ENCODE data around the gene KPTN. TPM values are rescaled to one million over a fixed set of nuclear protein-coding genes. Genes with fewer than 3 reads are reported as not detected.

KPTN gene
- total and polyA plus RNA-seq, 2 experiments from 2014 or later = 10.4 to 20.6 TPM

DNA sequence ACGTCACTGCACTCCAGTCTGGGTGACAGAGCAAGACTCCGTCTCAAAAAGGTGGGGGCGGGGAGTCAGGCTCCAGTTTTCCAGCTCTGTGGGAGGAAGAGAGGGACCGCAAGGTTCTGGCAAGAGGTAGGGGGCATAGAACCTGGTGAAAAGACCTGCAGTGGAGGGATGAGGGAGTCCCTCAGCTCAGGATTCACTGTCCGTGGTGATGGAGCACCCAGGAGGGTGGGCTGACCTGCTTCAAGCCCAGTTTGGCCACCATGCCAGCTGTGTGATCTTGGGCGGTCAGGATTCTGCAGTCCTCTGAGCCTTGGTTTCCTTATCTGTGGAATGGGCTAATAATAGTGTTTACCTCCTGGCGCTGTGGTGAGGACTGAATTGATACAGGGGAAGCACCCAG is 33.5 kb downstream of the KPTN start:
- Histone ChIP-seq H3K27me3 (peaks cover 34% of the 10 kb centered on the region), H3K4me3 (no peak overlapping the region), H3K4me1 (ENCODE audit: low read depth) (no peaks in the 10 kb centered on the region), H3K36me3 (no peaks in the 10 kb centered on the region), H3K27ac (no peak overlapping the region), H3K9me3 (ENCODE audit: low read depth) (no peaks in the 10 kb centered on the region)
- TF ChIP-seq, protein P1, sequence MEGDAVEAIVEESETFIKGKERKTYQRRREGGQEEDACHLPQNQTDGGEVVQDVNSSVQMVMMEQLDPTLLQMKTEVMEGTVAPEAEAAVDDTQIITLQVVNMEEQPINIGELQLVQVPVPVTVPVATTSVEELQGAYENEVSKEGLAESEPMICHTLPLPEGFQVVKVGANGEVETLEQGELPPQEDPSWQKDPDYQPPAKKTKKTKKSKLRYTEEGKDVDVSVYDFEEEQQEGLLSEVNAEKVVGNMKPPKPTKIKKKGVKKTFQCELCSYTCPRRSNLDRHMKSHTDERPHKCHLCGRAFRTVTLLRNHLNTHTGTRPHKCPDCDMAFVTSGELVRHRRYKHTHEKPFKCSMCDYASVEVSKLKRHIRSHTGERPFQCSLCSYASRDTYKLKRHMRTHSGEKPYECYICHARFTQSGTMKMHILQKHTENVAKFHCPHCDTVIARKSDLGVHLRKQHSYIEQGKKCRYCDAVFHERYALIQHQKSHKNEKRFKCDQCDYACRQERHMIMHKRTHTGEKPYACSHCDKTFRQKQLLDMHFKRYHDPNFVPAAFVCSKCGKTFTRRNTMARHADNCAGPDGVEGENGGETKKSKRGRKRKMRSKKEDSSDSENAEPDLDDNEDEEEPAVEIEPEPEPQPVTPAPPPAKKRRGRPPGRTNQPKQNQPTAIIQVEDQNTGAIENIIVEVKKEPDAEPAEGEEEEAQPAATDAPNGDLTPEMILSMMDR (IDR thresholded peaks at IDR 0.05; ENCODE audit: low read depth, low read length) = no peak
- no peak for DNase-seq (ENCODE audit: low read depth in 1 of 2, low spot score in 1 of 2)

DNA sequence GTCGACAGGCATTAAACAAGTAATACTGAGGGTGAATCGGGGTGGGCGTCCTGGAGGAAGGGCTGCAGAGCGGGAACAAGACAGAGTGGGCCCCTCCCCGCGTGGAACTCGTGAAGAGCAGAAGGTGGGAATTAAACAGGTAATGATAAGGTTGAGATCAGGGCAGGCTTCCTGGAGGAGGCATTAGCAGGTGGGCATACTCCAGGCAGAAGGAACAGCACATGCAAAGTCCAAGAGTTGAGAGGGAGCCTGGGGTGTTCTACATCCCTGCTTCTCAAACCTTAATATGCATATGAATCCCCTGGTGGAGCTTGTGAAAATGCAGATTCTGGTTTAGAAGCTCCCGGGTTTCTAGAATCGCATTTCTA is 35.7 kb downstream of the KPTN start:
- Histone ChIP-seq H3K4me3 (no peak overlapping the region), H3K4me1 (ENCODE audit: low read depth) (no peaks in the 10 kb centered on the region), H3K36me3 (no peaks in the 10 kb centered on the region), H3K27ac (no peak overlapping the region), H3K27me3 (peaks cover 45% of the 10 kb centered on the region), H3K9me3 (ENCODE audit: low read depth) (no peaks in the 10 kb centered on the region)
- DNase-seq (ENCODE audit: low read depth in 1 of 2, low spot score in 1 of 2) = no peak
- TF ChIP-seq, protein P1 (IDR thresholded peaks at IDR 0.05; ENCODE audit: low read depth, low read length) = no peak

DNA sequence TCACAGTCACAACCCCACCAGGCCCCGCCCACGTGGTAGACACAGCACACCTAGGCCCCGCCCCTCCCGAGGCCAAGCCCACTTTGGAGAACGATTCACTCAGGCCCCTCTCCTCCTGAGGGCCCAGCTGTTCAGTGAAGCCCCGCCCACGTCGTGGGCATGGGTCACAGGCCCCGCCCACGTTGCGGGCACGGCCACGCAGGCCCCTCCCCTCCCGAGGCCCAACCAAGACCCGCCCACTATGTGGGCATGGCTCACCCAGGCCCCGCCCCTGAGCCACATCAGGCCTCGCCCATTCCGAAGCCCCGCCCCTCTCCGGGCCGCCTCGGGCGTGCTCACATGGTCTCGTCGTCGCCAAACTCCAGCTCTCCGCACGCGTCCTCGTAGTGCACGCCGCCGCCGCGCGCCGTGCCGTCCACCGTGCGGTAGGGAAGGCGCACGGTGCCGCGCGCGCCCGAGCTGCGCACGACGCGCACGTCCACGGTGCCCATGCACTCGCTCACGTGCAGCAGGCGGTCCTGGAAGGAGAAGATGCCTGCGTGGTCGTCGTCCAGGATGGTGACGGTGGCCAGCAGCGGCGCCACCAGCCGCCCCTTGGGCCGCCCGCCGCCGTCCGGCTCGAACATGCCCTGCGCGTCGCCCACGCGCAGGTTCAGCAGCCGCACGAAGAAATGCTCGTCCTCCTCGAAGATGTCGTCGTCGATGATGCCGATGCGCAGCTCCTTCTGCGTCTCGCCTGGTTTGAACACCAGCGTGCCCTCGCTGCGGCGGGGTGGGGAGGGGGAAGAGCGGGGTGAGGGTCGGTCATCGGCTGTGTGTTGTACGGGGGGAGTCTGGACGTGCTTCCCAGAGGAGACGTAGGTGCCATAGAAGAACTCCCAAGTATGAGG is 36.3 kb downstream of the KPTN start:
- peak; percentile 48 to 87 for DNase-seq (ENCODE audit: low read depth in 1 of 2, low spot score in 1 of 2)
- Histone ChIP-seq H3K4me3 (peak overlapping the region; percentile 17), H3K9me3 (ENCODE audit: low read depth) (no peaks in the 10 kb centered on the region), H3K27ac (no peak overlapping the region), H3K4me1 (ENCODE audit: low read depth) (no peaks in the 10 kb centered on the region), H3K36me3 (no peaks in the 10 kb centered on the region), H3K27me3 (peaks cover 45% of the 10 kb centered on the region)
- TF ChIP-seq, protein P1 (IDR thresholded peaks at IDR 0.05; ENCODE audit: low read depth, low read length) = no peak

DNA sequence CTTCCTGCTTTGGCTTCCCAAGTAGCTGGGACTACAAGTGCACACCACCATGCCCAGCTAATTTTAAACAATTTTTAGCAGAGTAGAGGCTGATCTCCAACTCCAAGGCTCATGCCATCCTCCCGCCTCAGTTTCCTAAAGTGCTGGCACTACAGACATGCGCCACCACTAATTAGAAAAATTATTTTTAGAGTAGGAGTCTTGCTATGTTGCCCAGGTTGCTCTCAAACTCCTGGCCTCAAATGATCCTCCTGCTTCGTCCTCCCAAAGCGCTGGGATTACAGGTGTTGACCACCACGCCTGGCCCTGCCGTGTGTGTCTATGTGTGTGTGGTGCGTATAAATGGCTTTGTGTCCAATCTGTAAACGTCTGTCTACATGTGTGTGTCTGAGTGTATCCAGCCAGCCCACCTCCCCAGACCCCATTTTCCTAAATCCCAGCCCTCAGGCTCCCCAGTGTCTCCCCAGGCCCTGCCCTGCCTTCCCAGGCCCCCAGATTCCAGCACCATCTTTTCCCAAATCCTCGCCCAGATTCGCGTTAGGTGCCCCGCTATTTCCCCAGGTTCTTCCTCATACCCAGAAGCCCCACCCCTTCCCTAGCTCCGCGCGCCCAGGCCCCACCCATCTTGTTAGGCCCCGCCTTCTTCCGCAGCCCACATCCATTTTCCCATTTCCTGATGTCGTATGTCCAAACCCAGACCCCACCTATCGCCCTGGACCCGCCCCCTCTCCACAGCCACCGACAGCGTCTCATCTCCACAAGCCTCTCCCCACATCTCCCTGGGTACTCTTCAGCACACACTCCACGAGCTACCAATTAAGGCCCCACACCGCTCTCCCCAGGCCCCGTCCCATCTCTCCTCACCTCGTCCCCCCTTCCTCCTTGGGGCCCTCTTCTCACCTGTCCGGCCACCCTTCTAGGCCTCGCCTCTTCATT is 37.2 kb downstream of the KPTN start:
- no peaks in the 10 kb centered on the region for H3K9me3 ChIP-seq (ENCODE audit: low read depth)
- H3K27ac ChIP-seq = no peak overlapping the region
- TF ChIP-seq, protein P1 (IDR thresholded peaks at IDR 0.05; ENCODE audit: low read depth, low read length) = no peak
- no peaks in the 10 kb centered on the region for H3K4me1 ChIP-seq (ENCODE audit: low read depth)
- peak overlapping the region; percentile 17 for H3K4me3 ChIP-seq
- H3K27me3 ChIP-seq = peaks cover 45% of the 10 kb centered on the region
- H3K36me3 ChIP-seq = no peaks in the 10 kb centered on the region
- peak; percentile 27 to 61 for DNase-seq (ENCODE audit: low read depth in 1 of 2, low spot score in 1 of 2)

DNA sequence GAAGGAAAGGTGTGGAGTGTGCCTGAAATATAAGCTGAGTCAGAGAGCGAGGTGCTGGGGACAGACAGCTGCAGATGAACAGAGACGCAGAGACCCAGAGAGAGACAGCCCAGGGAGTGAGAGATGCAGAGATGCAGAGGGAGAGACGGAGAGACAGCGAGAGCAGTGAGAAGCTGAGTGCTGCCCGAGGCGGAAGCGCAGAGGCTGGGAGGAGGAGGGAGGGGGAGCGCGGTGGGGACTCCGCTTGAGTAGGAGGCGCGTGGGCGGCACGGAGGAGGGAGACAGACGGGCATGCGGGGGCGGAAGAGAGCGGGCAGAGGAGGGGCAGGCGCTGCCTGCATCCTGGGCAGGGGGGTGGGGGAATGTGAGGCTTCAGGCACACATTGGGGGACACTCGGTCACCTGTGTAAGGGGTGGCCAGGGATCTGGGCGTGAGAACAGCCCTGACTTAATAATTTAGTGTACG is 38.0 kb downstream of the KPTN start:
- TF ChIP-seq, protein P1 (IDR thresholded peaks at IDR 0.05; ENCODE audit: low read depth, low read length) = no peak
- H3K27ac ChIP-seq = no peak overlapping the region
- H3K9me3 ChIP-seq (ENCODE audit: low read depth) = no peaks in the 10 kb centered on the region
- no peak overlapping the region for H3K4me3 ChIP-seq
- no peaks in the 10 kb centered on the region for H3K36me3 ChIP-seq
- H3K4me1 ChIP-seq (ENCODE audit: low read depth) = no peaks in the 10 kb centered on the region
- H3K27me3 ChIP-seq = peaks cover 45% of the 10 kb centered on the region
- peak; percentile 49 to 58 for DNase-seq (ENCODE audit: low read depth in 1 of 2, low spot score in 1 of 2)

Data from cardiac muscle cell (in vitro differentiated cells and primary cell).